HL-60 (cell line): Measurements from ENCODE around the gene ADAMTSL3.

Experiments used
- CTCF ChIP-seq: IDR thresholded peaks from one replicate; pipeline ENCODE4 v1.5.1; 2011; ENCODE audit warnings: low read length, control low read depth, inconsistent platforms; ENCODE audit not compliant: insufficient read depth
- GABPA ChIP-seq: IDR thresholded peaks from 2 replicates; pipeline ENCODE4 v1.6.1; 2012; ENCODE audit warnings: low read depth
- POLR2AphosphoS5 ChIP-seq: IDR thresholded peaks from 2 replicates; pipeline ENCODE4 v1.6.1; 2012; ENCODE audit warnings: low read depth

GRCh38 chr15:83959477-83959876 lies 305.6 kb downstream of the ADAMTSL3 start:
- TF ChIP-seq CTCF, result no peak
- TF ChIP-seq POLR2AphosphoS5, result no peak
- TF ChIP-seq GABPA, result no peak
